Measurements from ENCODE around the gene MAPKAP1.
"Not testable (repeated sequence)": the region's sequence is repeated elsewhere in the genome, so short reads cannot be mapped to it uniquely, and the experiment has no call there.

DNA sequence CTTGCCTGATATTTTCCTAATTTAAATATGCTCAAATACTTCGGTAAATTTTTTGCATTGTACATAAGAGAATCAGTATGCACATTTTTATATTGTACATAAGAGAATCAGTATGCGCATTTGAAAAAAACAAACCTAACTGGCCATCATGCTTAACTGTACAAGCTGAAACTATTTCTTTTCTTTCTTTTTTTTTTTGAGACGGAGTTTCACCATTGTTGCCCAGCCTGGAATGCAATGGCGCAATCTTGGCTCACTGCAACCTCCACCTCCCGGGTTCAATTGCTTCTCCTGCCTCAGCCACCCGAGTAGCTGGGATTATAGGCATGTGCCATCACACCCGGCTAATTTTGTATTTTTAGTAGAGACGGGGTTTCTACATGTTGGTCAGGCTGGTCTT is 11.5 kb downstream of the MAPKAP1 start:
- TF ChIP-seq, protein P1, sequence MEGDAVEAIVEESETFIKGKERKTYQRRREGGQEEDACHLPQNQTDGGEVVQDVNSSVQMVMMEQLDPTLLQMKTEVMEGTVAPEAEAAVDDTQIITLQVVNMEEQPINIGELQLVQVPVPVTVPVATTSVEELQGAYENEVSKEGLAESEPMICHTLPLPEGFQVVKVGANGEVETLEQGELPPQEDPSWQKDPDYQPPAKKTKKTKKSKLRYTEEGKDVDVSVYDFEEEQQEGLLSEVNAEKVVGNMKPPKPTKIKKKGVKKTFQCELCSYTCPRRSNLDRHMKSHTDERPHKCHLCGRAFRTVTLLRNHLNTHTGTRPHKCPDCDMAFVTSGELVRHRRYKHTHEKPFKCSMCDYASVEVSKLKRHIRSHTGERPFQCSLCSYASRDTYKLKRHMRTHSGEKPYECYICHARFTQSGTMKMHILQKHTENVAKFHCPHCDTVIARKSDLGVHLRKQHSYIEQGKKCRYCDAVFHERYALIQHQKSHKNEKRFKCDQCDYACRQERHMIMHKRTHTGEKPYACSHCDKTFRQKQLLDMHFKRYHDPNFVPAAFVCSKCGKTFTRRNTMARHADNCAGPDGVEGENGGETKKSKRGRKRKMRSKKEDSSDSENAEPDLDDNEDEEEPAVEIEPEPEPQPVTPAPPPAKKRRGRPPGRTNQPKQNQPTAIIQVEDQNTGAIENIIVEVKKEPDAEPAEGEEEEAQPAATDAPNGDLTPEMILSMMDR (IDR thresholded peaks at IDR 0.05 in 2 of 3, conservative IDR thresholded peaks at IDR 0.05 in 1 of 3; ENCODE audit: insufficient read depth in 2 of 3, low read depth in 1 of 3, low read length in 3 of 3): not testable (repeated sequence)
- TF ChIP-seq, protein P2, sequence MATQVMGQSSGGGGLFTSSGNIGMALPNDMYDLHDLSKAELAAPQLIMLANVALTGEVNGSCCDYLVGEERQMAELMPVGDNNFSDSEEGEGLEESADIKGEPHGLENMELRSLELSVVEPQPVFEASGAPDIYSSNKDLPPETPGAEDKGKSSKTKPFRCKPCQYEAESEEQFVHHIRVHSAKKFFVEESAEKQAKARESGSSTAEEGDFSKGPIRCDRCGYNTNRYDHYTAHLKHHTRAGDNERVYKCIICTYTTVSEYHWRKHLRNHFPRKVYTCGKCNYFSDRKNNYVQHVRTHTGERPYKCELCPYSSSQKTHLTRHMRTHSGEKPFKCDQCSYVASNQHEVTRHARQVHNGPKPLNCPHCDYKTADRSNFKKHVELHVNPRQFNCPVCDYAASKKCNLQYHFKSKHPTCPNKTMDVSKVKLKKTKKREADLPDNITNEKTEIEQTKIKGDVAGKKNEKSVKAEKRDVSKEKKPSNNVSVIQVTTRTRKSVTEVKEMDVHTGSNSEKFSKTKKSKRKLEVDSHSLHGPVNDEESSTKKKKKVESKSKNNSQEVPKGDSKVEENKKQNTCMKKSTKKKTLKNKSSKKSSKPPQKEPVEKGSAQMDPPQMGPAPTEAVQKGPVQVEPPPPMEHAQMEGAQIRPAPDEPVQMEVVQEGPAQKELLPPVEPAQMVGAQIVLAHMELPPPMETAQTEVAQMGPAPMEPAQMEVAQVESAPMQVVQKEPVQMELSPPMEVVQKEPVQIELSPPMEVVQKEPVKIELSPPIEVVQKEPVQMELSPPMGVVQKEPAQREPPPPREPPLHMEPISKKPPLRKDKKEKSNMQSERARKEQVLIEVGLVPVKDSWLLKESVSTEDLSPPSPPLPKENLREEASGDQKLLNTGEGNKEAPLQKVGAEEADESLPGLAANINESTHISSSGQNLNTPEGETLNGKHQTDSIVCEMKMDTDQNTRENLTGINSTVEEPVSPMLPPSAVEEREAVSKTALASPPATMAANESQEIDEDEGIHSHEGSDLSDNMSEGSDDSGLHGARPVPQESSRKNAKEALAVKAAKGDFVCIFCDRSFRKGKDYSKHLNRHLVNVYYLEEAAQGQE (IDR thresholded peaks at IDR 0.05; ENCODE audit: borderline replicate concordance): not testable (repeated sequence)
- TF ChIP-seq, protein P2 (CRISPR knock-in tag; IDR thresholded peaks at IDR 0.05; ENCODE audit: low read depth): not testable (repeated sequence)
- TF ChIP-seq, protein P3, sequence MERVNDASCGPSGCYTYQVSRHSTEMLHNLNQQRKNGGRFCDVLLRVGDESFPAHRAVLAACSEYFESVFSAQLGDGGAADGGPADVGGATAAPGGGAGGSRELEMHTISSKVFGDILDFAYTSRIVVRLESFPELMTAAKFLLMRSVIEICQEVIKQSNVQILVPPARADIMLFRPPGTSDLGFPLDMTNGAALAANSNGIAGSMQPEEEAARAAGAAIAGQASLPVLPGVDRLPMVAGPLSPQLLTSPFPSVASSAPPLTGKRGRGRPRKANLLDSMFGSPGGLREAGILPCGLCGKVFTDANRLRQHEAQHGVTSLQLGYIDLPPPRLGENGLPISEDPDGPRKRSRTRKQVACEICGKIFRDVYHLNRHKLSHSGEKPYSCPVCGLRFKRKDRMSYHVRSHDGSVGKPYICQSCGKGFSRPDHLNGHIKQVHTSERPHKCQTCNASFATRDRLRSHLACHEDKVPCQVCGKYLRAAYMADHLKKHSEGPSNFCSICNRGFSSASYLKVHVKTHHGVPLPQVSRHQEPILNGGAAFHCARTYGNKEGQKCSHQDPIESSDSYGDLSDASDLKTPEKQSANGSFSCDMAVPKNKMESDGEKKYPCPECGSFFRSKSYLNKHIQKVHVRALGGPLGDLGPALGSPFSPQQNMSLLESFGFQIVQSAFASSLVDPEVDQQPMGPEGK (CRISPR knock-in tag; IDR thresholded peaks at IDR 0.05; ENCODE audit: borderline replicate concordance): not testable (repeated sequence)
- TF ChIP-seq NR2C2 (CRISPR knock-in tag; IDR thresholded peaks at IDR 0.05); NR2C2 (tag; IDR thresholded peaks at IDR 0.05); SMARCA5 (IDR thresholded peaks at IDR 0.05); BRF1 (IDR thresholded peaks at IDR 0.05; ENCODE audit: borderline replicate concordance, extremely low read depth, insufficient read length): not testable (repeated sequence)

All from K562 (cell line).